Common myeloid progenitor, CD34-positive (primary cell): ENCODE measurements around the gene PTPRE.
A peak's percentile ranks its signal among the peaks of the same experiment; 100 is the strongest.

ENCODE experiments used
- CTCF ChIA-PET: fragments of 350-600 bp; sonication (Branson Sonifier 250); formaldehyde crosslinking; loops from one replicate; lab custom pipeline; 2021; ENCODE audit warnings: antibody characterized with exemption; lab: Charles Lee
- POLR2A ChIA-PET: fragments of 350-600 bp; sonication (Branson Sonifier 250); formaldehyde crosslinking; loops from one replicate; lab custom pipeline; 2021; ENCODE audit warnings: antibody characterized with exemption; lab: Charles Lee
- DNase-seq, 3 donors: peaks; one replicate each; pipeline versions ENCODE4 v3.0.0 to v3.0.0-alpha.2; 2013
- H3K27ac ChIP-seq, 2 experiments: 1 replicate in 1 of 2; 2 replicates in 1 of 2; pipeline ENCODE4 v1.7.0; 2013; ENCODE audit warnings: inconsistent platforms in 2 of 2, low read length in 2 of 2, mild to moderate bottlenecking in 2 of 2, low read depth in 1 of 2, moderate library complexity in 1 of 2; ENCODE audit not compliant: severe bottlenecking in 2 of 2, insufficient read depth in 1 of 2, poor library complexity in 1 of 2
- H3K27me3 ChIP-seq, 5 experiments: replicated peaks in 2 of 5; 1 replicate in 3 of 5; 2 replicates in 2 of 5; pipeline versions ENCODE4 v1.6.1 to v1.7.0; 2013; ENCODE audit warnings: low read length in 4 of 5, mild to moderate bottlenecking in 2 of 5, moderate library complexity in 2 of 5, inconsistent platforms in 1 of 5; ENCODE audit not compliant: insufficient read depth in 5 of 5, control insufficient read depth in 4 of 5
- H3K36me3 ChIP-seq, 4 experiments: 1 replicate in 2 of 4; 2 replicates in 2 of 4; pipeline versions ENCODE4 v1.6.1 to v1.7.0; 2013; ENCODE audit warnings: low read length in 3 of 4, control low read depth in 1 of 4, mild to moderate bottlenecking in 1 of 4; ENCODE audit not compliant: control insufficient read depth in 4 of 4, insufficient read depth in 4 of 4
- H3K4me1 ChIP-seq, 4 experiments: 1 replicate in 3 of 4; 2 replicates in 1 of 4; pipeline versions ENCODE4 v1.6.1 to v1.7.1; 2013; ENCODE audit warnings: low read length in 3 of 4, mild to moderate bottlenecking in 3 of 4, control low read depth in 1 of 4, inconsistent platforms in 1 of 4, moderate library complexity in 1 of 4; ENCODE audit not compliant: control insufficient read depth in 4 of 4, insufficient read depth in 4 of 4; ENCODE audit errors: control extremely low read depth in 1 of 4
- H3K4me3 ChIP-seq, 7 experiments: 1 replicate in 4 of 7; 2 replicates in 3 of 7; pipeline versions ENCODE4 v1.5.1 to v1.7.0; 2013; ENCODE audit warnings: mild to moderate bottlenecking in 7 of 7, low read length in 6 of 7, moderate library complexity in 6 of 7, inconsistent platforms in 2 of 7, low read depth in 2 of 7, control low read depth in 1 of 7; ENCODE audit not compliant: insufficient read depth in 4 of 7, control insufficient read depth in 1 of 7; ENCODE audit errors: extremely low read depth in 1 of 7
- H3K9me3 ChIP-seq, 5 experiments: 1 replicate in 4 of 5; 2 replicates in 1 of 5; pipeline versions ENCODE4 v1.6.1 to v1.7.1; 2013; ENCODE audit warnings: low read length in 4 of 5, mild to moderate bottlenecking in 2 of 5, inconsistent platforms in 1 of 5, low read depth in 1 of 5, moderate library complexity in 1 of 5; ENCODE audit not compliant: control insufficient read depth in 4 of 5, insufficient read depth in 2 of 5; ENCODE audit errors: control extremely low read depth in 1 of 5
- WGBS: methylation state at CpG from one replicate; pipeline ENCODE4 v1.1.5; 2013; ENCODE audit not compliant: insufficient coverage; 5-methylcytosine and 5-hydroxymethylcytosine counted together

PTPRE gene

DNA sequence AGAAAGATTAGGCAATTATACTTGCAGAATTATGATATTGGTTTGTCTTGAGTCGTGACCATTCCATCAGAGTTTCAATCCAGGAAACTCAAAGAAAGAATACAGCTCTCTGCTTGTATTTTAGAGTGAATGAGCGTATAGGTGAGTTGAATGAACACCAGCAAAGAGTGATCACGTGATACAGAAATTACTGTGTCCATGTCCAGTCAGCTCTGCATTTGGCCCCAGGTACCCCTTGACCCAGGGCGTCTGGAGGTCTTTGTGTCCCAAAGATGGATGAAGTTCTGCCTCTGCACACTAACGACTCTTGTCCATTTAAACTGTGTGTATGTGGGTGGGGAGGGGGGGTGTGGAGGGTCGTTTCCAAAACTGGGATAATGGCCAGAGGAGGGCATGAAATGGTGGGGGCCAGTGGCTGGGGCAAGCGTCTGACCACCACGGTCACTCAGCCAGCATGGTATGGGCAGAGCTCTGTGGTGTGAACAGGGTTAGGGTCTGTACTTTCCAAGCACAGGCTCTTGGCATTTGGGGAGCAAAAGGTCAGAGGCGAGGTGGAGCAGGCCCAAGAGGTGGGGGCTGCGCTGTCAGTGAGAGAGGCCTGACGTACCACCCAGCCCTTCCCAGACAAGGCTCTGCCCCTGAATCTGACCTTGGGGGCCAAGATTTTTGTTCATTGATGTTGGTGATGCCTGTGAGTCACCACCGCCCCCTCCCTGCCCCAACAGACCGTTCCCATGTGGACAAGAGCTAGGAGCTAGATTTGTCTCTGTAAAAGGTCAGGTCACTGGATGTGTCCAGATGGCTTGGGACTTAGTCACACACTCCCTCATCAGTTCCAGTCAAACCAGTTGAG is 1.4 kb downstream of the PTPRE start:
- Histone ChIP-seq H3K4me1 (peaks cover 0 to 14% (median 12%) of the 10 kb centered on the region in 4 experiments), H3K27ac (no peak overlapping the region), H3K9me3 (no peaks in the 10 kb centered on the region), H3K36me3 (no peaks in the 10 kb centered on the region), H3K4me3 (peak overlapping the region in 5 of 7 experiments; percentile 58 to 77 (median 68)), H3K27me3 (peaks cover 0 to 38% (median 8%) of the 10 kb centered on the region in 5 experiments)
- no peak for DNase-seq
- ChIA-PET POLR2A (no interaction called here), CTCF (interaction anchor here (0.8 to 6.7 kb wide), 8 partner anchors 80 to 241 kb away, joined by 3 to 122 read pairs (median 4); no protein-coding TSS in a partner anchor)
- 86% methylated on average over 12 of the region's 13 CpGs for WGBS

DNA sequence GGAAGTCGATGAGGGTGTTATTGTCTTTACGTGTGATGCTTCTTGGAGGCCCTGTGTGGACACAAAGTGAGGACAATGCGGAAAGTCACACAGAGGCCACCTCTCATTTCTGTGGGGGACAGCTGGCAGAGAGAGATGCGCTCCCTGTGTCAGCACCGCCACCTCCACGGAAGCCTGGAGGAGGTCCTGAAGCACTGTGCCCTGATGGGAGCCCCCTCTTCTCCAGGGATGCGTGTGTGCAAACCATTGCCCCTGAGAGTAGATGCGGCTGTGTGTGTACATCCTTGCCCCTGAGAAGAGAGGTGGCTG is 2.0 kb downstream of the PTPRE start:
- H3K27ac ChIP-seq, result no peak overlapping the region
- 93% methylated on average over 7 of the region's 8 CpGs for WGBS
- no peak for DNase-seq
- no peaks in the 10 kb centered on the region for H3K36me3 ChIP-seq
- POLR2A ChIA-PET, result no interaction called here
- H3K4me1 ChIP-seq, result peaks cover 0 to 14% (median 12%) of the 10 kb centered on the region in 4 experiments
- H3K9me3 ChIP-seq, result no peaks in the 10 kb centered on the region
- peaks cover 0 to 38% (median 8%) of the 10 kb centered on the region in 5 experiments for H3K27me3 ChIP-seq
- H3K4me3 ChIP-seq, result no peak overlapping the region
- CTCF ChIA-PET, result interaction anchor here (0.8 to 6.7 kb wide), 4 partner anchors 83 to 240 kb away, joined by 3 to 122 read pairs (median 4); no protein-coding TSS in a partner anchor

DNA sequence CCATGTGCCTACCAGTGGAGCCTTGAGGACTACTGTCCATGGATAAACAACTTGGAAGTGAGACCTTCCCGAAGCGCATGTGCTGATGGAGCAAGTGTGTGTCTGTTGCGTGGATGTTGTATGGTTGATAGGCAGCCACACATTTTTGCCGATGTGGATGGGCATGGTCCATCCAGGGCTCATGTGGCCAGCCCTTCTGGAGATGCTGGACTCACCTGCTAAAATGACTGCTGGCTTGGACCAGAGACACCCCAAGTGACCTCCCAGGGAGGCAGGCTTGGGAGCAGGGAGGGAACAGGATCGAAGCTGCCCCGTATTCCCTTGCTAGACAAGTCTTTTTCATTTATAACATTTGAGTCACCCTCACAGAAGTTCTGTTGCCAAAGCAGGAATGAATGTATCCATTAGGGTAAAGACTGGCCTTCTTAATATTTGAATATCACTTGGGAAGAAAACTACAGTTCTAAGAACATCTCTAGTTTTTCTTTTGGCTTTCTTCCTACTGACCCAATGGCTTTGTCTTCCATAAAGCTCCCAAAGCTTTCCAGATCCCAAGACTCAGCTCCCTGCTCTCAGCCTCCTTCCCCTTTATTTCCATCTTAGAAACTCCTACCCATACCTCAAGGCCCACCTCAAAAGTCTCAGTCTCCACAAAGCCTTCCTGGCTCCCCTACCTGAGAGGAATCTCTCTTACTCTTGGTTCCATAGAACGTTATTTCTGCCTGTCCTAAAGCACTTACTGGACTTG is 3.0 kb downstream of the PTPRE start:
- Histone ChIP-seq H3K4me1 (peaks cover 0 to 14% (median 12%) of the 10 kb centered on the region in 4 experiments), H3K36me3 (no peaks in the 10 kb centered on the region), H3K27ac (no peak overlapping the region), H3K27me3 (peaks cover 0 to 38% (median 8%) of the 10 kb centered on the region in 5 experiments), H3K4me3 (no peak overlapping the region), H3K9me3 (no peaks in the 10 kb centered on the region)
- 100% methylated on average over 3 of the region's 7 CpGs for WGBS
- DNase-seq, result no peak
- CTCF ChIA-PET, result interaction anchor here (1.3 to 6.7 kb wide), 3 partner anchors 11 to 239 kb away, joined by 3 to 122 read pairs (median 5); no protein-coding TSS in a partner anchor
- POLR2A ChIA-PET, result no interaction called here

DNA sequence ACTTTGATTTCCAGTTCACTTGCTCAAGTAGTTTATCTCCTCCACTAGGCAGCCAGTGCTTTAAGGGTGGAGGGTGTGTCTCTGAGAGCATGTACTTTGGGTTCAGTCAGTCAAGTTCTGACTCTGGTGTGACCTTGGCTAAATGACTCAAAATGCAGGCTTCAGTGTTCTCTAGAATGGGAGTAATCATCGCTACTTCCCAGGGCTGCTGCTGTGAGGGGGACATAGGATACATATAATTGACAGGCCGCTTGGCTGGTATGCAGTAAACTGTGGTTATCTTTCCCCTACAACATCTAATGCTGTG is 3.5 kb downstream of the PTPRE start:
- Histone ChIP-seq H3K27me3 (peaks cover 0 to 37% (median 8%) of the 10 kb centered on the region in 5 experiments), H3K27ac (no peak overlapping the region), H3K36me3 (no peaks in the 10 kb centered on the region), H3K4me3 (no peak overlapping the region), H3K9me3 (no peaks in the 10 kb centered on the region), H3K4me1 (peaks cover 0 to 14% (median 12%) of the 10 kb centered on the region in 4 experiments)
- 100% methylated on average over 1 of the region's 2 CpGs for WGBS
- no peak for DNase-seq
- CTCF ChIA-PET, result interaction anchor here (1.3 to 6.7 kb wide), 2 partner anchors 10 to 102 kb away, joined by 3 to 122 read pairs; no protein-coding TSS in a partner anchor
- POLR2A ChIA-PET, result no interaction called here

DNA sequence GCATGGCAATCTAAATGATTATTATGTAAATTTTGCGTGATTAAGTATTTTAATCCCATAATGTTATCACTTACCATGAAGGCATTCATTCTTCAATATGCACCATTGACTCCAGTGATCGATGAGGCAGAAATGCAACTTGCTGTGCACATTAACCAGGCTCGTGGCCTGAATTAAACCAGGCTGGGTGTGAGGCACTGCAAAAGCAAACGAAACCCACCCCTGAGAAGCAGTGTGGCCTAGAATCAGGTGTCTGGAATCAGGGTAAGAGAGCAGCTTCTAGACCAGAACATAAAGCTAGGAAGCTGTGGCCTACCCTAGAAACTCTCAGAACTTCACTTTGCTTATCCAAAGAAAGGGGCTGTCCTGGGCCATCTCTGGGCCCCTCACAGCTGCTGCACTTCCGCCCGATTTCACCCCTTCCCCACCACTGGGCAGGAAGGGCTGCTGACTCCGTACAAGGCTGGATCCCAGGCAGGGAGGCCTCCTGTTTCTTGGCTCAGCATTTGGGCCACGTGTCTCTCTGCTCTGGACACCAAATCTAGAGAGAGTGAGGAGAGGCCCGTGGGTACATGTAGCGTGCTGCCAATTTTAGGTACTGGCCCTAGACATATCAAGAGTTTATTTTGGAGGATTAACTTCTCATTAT is 4.4 kb downstream of the PTPRE start:
- H3K4me3 ChIP-seq, result no peak overlapping the region
- WGBS, result 95% methylated on average over 6 of the region's 10 CpGs
- ChIA-PET POLR2A (no interaction called here), CTCF (no interaction called here)
- no peak overlapping the region for H3K27ac ChIP-seq
- H3K36me3 ChIP-seq, result no peaks in the 10 kb centered on the region
- H3K27me3 ChIP-seq, result peaks cover 0 to 28% (median 8%) of the 10 kb centered on the region in 5 experiments
- peaks cover 0 to under 1% (median 0%) of the 10 kb centered on the region in 5 experiments for H3K9me3 ChIP-seq
- no peak for DNase-seq
- peaks cover 0 to 14% (median 11%) of the 10 kb centered on the region in 4 experiments for H3K4me1 ChIP-seq

DNA sequence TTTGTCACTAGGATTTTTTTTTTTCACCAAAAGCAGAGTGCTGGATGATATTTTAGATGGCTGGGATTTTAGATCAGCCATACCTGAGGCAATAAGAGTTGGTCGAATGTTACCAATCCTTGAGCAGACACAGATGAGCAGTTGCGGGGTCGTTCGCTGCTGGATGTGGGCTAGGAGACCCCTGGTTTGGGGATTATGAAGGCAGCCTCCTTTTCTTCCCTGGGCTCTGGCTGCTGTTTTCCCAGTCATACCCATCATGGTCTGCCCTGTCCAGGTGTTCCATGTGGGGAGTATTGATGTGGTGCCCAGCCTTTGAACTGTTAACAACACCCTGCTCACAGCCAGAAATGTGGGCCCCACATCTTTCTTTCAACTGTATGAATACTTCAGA is 5.0 kb downstream of the PTPRE start:
- Histone ChIP-seq H3K27me3 (peaks cover 0 to 27% (median 8%) of the 10 kb centered on the region in 5 experiments), H3K4me3 (no peak overlapping the region), H3K36me3 (no peaks in the 10 kb centered on the region), H3K4me1 (peaks cover 0 to 10% (median 9%) of the 10 kb centered on the region in 4 experiments), H3K9me3 (peaks cover 0 to 5% (median 0%) of the 10 kb centered on the region in 5 experiments), H3K27ac (no peak overlapping the region)
- DNase-seq, result no peak
- POLR2A ChIA-PET, result no interaction called here
- CTCF ChIA-PET, result interaction anchor here (2.2 kb wide), 1 partner anchor 99 kb away, joined by 6 read pairs; no protein-coding TSS in a partner anchor
- WGBS, result no CpG with 5 or more reads among the region's 4 CpGs
